GM21381 (cell line): ENCODE measurements around the gene ETV5.

Experiments used
- ATAC-seq: cut with Tn5 transposase; IDR thresholded peaks from one replicate; pipeline ENCODE4 v1.9.1; 2021; ENCODE audit warnings: mild to moderate bottlenecking, moderate library complexity; ENCODE audit not compliant: unreplicated experiment

ETV5 gene

GRCh38 chr3:186108941-186109865, at the start of gene ETV5:
TSS of gene ETV5 (minus strand) at chr3:186109089. CDS start at chr3:186105868, 3,221 bp downstream.
- ATAC-seq: peak; percentile 94

GRCh38 chr3:186154641-186155040, 45.8 kb upstream of the ETV5 start:
- ATAC-seq: no peak

- peak; percentile 70 for ATAC-seq
These were observed 44.0 kb upstream of the ETV5 start for GRCh38 chr3:186152889-186153292.

GRCh38 chr3:186152361-186152798, 43.5 kb upstream of the ETV5 start:
- ATAC-seq: peak; percentile 16

GRCh38 chr3:186151077-186151971, 42.4 kb upstream of the ETV5 start:
- no peak for ATAC-seq

GRCh38 chr3:186150041-186150830, 41.3 kb upstream of the ETV5 start:
- no peak for ATAC-seq

GRCh38 chr3:186149319-186149960, 40.6 kb upstream of the ETV5 start:
- ATAC-seq: no peak

GRCh38 chr3:186144257-186144656, 35.4 kb upstream of the ETV5 start:
- ATAC-seq: no peak

- no peak for ATAC-seq
These were observed 34.4 kb upstream of the ETV5 start for GRCh38 chr3:186143250-186143649.

- ATAC-seq: no peak
These were observed 33.6 kb upstream of the ETV5 start for GRCh38 chr3:186142393-186142932.

GRCh38 chr3:186141790-186142189, 32.9 kb upstream of the ETV5 start:
- no peak for ATAC-seq

- no peak for ATAC-seq
These were observed 29.5 kb upstream of the ETV5 start for GRCh38 chr3:186138272-186138981.

- ATAC-seq: no peak
These were observed 28.3 kb upstream of the ETV5 start for GRCh38 chr3:186137051-186137685.

GRCh38 chr3:186133980-186134379, 25.1 kb upstream of the ETV5 start:
- no peak for ATAC-seq

GRCh38 chr3:186132487-186132886, 23.6 kb upstream of the ETV5 start:
- no peak for ATAC-seq

- no peak for ATAC-seq
These were observed 20.3 kb upstream of the ETV5 start for GRCh38 chr3:186129206-186129605.

GRCh38 chr3:186128158-186128557, 19.3 kb upstream of the ETV5 start:
- ATAC-seq: no peak

GRCh38 chr3:186127463-186127862, 18.6 kb upstream of the ETV5 start:
- ATAC-seq: no peak

- no peak for ATAC-seq
These were observed 16.2 kb upstream of the ETV5 start for GRCh38 chr3:186125118-186125517.
